EL (cell line): ENCODE data around the gene LAD1.

ENCODE experiments used
- DNase-seq: peaks from one replicate; pipeline ENCODE4 v3.0.0-alpha.2; 2016

LAD1 gene

DNA sequence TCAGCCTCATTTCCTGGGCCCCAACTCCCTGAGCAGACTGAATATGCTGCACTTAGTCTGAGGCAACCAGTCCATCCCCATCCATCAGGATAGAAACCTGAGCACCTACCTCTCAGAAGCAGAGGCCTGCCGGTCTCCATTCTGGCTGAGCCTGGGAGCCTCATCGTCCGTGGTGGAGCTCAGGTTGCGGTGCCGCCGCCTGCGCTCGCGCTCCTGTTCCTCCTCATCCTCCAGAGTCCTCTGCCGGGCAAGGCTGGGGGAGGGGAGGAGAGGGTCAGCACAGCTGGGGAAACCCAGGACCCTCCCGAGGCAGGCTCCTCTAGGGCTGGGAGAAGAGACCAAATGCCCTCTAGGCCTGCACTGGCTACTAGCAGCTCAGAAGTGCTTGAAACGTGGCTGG, 10.1 kb downstream of the LAD1 start:
- no peak for DNase-seq

DNA sequence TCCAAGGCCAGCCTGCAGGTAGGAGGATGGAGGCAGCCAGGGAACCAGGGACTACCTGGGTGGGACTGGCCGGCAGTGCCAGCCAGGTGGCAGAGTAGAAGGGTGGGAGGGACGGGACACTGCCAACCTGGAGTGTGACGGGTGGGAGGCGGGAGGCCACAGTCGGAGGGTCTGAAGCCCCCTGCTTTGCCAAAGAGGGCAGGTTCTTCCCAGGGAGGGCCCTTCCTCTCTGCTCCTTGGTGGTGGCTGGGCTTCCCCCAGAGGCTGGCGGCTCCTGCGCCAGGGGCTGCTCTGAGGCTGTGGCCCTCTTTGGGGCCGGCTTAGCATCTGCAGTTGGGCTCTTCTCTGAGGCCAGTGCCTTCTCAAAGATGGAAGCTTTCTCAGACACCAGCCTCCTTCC, 12.9 kb downstream of the LAD1 start:
- DNase-seq: no peak

DNA sequence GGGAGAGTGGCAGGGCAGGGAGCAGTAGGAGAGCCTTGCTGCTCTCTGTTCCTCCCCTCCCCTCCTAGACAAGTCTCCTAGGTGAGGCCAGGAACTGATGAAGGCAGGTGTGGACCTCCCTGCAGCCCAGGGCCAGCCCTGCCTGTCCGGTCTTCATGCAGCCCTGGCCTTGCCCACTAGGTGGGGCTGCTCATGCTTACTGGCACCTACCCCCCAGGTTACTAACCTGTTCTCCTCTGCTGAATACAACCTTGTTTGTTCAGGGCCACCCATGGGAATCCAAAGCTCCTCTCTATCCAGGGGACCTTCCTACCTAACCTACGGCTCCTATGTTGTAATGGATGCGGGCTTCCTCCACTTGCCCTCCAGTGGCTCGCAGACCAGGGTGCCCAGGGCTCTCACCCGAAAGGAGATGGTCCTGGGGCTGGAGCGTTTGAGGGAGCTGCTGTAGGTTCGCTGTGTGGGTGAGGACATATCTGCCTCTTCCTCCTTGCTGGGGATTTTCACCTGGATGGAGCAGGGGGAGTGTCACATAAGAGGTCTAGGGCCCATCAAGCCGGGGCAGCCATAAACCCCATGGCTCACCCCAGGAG, 13.7 kb downstream of the LAD1 start:
- peak; percentile 49 for DNase-seq

DNA sequence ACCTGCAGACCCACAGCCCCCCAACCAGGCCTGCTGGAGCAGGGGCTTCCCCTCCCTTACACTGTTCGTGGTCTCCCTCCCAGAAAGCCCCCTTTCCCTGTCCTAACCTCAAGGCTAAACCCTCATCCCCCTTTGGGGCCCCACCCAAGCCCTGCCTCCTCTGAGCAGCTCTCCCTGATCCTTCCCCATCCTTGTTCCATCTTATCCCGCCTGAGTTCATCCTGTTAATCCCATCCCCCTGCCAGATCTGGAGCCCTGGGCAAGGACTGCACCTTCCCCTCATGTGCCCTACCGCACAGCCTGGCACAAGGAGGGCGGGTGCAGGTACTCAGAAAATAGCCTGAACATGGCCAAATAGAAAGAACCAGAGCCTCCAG, 14.7 kb downstream of the LAD1 start:
- DNase-seq: no peak

DNA sequence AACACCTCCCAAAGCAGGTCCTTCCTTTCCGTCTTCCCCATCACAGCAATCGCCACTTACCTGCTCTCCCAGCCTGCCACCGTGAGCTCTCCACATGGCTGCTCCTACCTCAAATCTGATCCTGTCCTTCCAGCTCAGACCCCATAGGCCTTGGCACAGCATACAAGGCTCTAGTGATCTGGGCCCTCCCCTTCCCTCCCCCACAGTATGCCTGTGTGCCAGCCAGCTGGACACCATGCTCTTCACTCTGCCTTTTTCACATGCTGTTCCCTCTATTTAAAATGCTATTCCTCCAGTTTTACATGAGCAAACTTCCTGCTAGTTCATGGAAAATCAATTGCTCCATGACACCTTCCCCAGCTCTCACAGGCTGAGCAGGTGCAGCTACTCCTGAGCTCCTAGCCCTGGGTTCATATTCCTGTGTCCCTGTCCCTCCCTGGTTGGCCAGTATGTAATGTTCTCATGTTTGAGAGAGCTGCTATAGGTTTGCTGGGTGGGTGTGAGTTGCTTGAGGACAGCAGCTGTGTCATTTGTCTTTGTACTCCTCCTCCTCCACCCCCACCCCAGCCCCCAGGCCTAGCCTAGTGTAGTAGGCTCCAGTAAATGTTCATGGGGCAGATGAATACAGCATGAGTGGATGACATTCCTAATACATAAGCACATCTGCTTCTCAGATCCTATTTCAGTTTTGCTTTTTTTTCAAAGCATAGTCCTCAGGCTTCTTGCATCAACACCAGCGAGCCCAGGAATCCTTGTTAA, 15.3 kb downstream of the LAD1 start:
- peak; percentile 95 for DNase-seq

DNA sequence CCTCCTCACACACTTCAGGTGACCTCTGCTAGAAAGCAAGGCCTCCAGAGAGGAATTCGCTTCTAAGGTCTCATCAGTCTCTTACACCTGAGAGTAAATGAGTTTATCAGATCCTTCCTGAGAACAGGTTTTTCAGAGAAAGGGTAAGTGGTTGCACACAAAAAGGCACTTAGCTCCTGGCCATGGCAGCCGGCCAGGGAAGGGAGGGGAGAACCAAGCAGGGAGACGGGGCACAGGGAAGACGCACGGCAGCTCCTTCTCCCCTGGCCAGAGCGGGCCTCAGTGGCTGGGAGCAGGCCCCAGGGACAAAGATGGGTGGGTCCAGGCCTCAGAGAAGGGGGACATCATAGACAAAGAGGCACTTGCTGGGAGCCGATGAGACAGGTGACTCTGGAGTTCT, 18.0 kb downstream of the LAD1 start:
- no peak for DNase-seq

DNA sequence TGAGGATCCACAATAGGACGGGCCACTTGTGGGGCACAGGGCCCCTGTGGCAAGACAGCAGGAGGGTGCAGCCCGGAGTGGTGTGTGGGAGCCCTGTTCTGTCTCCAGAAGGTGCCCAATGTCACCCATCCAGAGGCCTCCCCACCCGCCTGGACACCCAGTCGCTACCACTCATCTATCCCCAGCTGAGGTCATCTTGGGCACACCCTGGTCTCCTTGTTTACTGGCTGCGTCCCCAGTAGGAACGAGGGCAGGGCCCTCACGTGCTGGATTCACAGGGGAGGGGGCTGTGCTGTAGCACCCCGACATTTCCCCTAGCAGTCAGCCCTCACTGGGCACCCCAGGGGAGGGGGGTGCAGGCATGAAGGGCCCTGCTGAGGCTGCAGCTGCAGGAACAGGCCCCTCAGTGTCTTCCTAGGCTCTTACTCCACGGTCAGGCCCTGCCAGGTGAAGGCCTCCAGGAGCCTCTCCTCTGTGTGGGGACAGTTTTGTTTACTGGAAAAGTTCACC, 19.3 kb downstream of the LAD1 start:
- no peak for DNase-seq

DNA sequence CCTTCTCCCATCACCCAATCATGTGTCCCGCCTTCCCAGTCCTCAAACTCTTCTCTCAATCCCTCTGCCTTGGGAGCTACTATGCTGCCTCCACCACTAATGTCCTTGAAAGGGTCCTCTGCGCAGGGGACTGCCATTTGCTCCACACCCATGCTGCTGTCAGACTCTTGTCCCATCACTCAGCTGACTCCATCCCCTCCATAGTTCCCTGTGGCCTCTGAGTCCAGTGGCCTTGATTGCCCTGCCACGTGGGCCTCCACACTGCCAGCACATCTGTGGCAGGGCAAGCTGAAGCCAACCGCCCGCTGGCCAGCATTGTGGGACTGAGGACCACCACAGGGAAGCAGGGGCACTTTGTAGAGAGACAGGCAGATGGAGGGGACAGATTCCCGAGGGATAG, 20.3 kb downstream of the LAD1 start:
- DNase-seq: no peak

DNA sequence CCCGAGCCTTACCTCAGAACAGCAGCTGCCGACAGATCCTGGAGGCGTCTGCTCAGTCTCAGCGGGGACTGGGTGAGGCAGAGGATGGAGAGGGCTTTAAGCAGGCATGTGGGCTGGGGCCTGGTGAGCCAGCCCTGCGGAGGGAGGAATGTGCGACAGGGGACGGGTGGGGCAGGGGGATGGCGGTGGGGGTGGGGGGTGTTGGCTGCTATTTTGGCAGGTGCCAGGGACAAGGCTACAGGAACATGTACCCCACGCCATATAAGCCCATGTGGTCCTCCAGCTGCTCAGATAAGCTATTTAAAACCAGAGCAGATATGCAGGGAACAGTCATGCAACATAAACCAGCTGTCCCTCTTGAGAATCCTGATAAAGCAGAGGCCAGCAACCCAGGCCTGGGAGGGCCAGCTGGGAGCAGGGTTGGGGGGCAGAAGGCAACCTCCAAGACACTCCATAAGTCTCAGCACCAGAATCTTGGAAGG, 21.5 kb downstream of the LAD1 start, which contains the start of gene TNNT2:
Gene TNNT2 (minus strand): TSS at position 70 of the 482 bp plus-strand sequence. CDS start 4,426 bp downstream, outside the sequence.
- DNase-seq: no peak

DNA sequence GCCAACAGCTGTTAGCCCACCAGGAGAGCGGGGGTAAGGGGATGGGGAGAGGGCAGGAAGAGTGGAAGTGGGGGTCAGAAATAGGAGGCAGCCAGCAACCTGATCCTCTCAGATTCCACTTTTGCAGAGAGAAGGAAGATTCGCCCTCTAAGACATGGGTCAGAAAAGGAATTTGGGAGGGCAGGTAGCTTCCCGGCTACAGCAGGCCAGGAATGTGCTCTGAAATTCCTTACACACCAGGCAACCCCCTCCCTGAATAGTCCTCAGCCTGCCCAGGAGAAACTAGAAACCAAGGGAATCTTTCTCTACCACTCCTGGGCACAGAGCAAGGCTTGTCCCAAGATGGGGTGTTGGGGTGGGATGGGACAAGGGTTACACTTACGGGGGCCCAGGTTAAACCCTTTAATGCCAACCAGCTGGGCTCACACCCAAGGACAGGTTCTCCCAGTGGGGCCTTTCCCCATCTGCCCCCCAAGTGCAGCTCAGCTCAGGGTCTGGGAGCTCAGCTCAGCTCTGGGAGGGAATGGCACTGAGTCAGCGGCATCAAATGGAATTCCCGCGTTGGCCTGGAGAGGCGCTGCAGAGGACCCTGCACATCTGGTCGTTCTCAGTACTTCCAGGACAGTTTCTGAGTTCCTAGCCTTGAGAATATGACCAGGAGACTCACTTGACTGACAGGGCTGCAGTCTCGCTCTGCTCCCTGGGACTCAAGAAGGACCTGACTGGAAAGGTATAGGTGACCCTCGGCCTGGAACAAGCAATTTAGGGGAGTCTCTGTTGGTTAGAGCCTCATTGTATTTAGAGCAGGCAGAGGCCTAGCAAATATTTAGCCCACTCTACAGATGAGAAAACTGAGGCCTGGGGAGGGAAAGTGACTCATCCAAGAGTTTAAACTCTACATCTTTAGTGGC, 22.4 kb downstream of the LAD1 start:
- peak; percentile 58 for DNase-seq

DNA sequence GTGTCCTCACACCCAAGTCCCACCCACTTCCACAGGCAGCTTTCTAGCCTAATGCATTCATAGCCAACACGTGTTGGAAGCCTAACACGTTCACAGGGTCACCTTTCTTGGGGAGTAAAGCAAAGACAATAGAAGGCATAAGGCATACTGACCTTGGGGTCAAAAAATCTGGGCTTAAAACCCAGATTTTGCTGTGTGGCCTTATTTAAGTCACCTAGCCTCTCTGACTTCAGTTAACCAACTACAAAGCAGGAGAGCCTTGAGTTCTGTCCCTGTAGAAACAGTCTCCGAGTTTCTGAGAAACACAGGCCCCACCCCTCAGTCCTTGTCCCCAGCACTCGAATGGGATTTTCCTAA, 23.0 kb downstream of the LAD1 start:
- no peak for DNase-seq

DNA sequence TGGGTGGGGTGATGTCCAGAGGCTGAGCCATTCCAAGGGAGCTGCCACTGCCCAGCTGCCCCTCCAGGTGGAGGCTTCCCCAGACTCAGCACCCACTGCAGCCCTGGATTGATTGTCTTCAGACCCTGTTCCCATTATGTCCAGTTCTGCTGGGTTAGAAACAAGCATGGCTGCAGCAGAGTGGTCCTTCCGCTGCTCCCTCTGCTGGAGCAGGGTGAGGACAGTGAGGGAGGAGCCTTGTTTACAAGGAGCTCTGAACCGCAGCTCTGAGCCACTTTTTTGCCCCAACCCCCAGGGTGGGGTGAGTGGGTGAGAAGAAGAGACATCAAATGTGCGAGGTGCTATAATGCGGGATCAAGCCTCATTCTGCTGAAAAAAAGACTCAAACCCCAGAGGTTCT, 24.0 kb downstream of the LAD1 start:
- DNase-seq: no peak

DNA sequence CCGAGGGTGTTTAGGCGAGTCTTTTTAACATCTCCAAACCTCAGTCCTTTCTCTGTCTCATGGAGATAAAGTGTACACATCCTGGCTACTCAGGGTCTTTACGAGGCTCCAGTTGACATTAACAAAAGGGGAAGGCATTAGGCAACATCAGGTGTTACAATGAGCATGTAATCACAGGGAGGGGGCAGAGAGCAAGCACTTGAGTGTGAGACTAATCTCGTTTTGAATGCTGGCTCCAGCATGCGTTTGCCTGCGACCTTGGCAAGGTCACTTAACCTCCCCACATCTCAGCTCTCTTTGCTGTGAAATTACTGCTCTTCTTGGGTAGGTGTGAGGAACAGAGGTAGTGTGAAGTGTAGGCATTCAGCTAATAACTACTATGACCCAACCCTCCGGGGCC, 24.8 kb downstream of the LAD1 start:
- DNase-seq: no peak

DNA sequence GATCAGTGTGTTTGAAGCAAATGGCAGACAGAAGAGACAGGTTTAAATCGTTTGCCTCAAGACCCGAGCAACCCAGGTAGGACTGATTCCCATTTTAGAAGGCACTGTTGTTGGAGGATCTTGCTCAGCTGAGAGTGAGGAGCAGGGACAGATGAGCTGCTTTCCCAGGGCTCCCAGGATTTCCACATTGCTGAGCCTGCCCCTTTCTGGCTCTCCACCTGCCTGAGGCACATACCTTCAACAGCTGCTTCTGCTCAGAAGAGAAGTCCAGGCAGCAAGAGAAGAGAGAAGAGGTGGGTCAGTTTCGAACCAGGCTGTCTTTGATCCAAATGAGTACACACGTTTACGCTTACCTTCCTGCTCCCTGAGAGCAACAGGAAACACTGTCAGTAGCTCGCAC, 27.3 kb downstream of the LAD1 start:
- no peak for DNase-seq

DNA sequence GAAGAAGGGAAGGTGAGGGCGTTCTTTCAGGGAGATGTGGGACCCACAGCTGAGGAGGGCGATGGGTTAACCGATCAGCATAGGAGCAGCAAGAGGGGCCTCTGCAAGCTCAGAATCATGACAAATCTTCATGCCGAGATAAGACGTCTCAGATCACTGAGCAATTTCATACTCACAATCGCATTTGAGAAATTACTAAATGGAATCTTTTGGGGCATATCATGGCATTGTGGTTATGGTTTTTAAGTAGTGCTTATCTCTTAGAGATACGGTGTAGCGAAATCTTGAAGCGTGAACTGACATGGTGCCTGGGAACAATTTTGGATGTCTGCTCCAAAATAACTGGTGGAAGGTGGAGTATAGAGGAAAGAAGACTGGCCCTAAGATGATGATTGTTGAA, 27.8 kb downstream of the LAD1 start:
- no peak for DNase-seq

DNA sequence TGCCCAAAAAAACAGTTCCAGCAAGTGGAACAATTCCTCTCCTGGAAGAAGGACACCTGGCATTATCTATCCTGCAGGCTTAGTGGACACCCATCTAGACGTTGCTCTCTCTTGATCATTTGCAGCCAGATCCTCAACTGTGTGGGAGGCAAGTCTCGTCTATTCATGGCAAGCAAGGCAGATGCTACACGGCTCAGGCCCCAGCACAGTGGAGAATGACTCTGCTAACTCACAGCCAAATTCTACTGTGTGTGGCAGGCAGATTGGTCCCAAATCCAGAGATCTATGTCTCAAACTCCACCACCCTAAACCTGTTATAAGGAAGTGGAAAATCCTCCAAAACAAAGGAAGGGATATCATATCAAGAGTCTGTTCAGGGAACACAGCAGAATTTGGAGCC, 28.6 kb downstream of the LAD1 start:
- DNase-seq: no peak

DNA sequence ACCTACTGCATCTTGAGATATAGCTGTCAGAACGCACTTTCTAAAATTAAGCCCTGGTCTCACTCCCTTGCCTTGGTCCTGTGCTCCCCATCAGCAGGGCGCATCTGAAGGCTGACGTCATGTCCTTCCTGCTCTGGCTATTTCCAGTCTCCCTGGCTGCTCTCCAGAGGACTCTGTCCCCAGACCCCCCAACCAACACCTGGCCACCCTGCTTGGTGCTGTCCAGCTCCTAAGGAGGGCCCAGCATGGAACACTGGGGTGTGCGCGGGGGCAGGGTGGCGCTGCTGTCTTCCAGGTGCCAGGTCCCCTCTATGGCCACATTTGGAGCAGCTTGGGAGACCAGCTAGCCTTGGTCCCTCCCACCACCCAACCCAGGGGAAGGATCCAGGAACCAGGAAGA, 29.9 kb downstream of the LAD1 start:
- DNase-seq: no peak

DNA sequence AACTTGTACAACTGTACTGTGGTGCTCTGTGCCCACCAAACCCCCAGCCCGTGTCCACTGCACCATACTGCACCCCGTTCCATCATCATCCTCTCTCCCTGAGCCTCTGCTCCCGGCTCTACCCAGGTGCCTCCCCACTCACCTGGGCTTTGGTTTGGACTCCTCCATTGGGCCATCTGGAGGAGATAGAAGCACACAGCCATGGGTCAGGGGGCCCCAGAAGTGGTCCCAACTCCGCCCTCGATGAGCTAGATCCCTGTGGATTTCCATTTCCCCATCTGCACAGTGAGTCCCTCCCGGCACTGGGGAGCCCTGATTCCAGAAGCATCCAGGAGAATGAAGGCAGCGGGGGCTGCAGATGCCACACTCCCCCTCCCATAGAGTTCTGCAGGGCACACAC, 32.4 kb downstream of the LAD1 start:
- no peak for DNase-seq

DNA sequence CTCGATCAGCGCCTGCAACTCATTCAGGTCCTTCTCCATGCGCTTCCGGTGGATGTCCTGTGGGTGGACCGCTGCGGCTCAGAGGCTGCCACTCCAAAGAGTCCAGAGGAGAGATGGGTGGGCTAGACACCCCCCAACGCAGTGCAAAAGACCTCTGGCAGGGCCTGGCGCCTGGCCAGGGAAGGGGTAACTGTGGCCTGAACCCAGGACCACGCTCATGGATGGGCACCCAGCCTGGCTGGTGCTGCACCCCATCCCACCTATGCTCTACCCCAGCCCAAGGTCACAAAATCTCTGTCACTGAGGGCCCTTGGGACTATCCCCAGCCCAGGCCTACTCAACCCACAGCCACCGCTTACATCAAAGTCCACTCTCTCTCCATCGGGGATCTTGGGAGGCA, 33.9 kb downstream of the LAD1 start:
- DNase-seq: no peak

DNA sequence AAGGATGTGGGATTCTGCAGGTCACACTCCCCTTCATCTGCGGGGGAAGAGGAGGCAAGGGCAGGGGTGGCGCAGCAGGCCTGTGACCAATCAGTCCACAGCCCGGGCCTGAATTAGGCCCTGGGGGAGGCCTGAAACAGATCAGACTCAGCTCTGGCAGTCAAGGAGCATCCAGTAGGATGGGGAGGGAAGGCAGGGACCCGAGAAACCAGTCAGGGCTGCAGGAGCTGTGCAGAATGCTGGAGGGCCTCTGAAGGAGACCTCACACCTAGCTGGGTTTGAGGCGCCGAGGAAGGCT, 34.4 kb downstream of the LAD1 start:
- no peak for DNase-seq

DNA sequence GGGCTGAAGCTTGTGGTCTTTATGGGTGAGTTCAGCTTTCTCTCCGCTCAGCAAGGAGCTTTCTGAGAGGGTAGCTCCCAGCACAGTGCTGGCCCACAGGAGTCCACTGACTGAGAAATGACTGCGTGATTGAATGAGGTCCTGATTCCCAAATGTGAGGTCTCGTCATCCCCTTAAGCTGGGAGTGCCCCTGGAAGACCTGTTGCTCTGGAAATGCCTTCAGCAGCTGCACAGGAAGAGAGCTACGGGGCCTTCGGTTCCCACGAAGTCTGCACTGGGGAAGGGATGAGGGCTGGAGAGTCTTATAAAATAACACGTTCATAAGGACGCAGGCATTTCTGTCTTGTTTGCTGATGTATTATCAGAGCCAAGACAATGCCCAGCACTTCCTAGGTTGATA, 35.7 kb downstream of the LAD1 start:
- DNase-seq: no peak

DNA sequence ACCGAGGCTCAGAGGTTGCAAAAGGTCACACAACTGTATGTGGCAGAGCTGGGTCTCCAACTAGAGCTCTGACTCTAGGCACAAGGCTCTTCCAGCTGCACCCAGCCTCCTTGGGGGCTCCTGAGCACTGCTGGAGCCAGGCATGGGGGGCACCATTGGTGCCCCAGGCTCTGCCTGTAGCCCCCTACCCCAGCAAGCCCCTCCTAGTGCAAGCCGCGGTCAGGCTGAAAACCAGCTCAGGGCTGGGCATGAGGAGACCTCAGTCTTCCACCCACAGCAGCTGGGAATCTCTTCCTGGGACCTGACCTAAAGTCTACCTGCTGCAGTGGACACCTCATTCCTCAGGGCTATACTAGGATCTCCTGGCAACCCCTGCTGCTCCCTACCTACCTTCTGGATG, 36.2 kb downstream of the LAD1 start:
- no peak for DNase-seq

DNA sequence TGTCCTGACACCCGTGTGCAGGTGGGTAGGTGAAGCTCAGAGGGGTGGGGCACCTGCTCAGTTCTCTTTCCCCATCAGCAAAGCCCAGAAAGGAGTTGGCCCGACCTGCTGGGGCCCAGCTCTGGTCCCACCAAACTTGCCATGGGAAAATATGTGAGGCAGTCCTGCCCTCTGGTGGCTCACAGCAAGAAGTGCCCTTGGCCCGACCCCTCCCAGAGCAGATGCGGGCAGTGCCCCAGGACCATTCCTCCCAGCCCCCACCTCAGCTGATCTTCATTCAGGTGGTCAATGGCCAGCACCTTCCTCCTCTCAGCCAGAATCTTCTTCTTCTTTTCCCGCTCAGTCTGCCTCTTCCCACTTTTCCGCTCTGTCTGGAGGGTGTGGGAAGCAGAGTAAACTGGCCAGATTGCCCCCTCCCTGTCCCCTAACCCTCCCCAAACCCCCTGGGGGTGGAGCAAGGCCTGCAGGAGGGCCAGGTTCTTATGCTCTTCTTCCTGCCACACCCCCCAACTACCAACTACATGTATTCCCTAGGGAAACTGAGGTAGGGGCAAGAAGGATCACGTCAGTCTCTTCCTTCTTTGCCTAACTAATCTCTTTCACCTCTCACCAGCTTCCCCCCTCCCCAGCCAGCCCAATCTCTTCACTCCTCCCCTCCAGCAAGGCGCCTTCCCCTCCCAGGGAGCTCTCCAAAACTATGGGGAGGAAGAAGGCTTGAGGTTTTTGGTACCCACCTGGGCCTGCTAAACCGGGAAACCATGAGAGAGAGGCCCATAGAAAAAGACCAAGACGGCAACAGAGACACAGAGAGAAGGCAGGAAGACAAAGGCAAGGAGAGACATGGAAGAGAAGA, 37.2 kb downstream of the LAD1 start:
- DNase-seq: peak; percentile 57
